ENCODE results near the gene MMP12.
A peak's percentile ranks its signal among the peaks of the same experiment; 100 is the strongest.

The MMP12 gene

DNA sequence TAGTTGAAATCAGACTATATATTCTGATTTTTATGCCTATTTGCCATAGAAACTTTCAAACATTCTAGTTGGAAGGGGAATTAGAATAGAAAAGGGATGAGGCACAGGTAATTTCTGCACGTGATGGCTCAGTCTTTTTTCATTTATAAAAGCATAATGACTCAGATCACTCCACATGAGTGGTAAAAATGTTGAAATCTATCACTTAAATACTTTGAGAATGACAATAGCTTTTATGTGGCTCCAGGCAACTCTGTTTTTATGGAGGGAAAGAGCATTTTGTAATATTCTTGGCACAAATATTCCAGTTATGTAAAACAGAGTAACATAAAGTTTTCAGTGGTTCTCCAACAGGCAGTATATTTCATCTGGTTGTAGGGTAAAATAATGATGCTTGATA, 25.5 kb downstream of the MMP12 start:
- DNase-seq = no peak

DNA sequence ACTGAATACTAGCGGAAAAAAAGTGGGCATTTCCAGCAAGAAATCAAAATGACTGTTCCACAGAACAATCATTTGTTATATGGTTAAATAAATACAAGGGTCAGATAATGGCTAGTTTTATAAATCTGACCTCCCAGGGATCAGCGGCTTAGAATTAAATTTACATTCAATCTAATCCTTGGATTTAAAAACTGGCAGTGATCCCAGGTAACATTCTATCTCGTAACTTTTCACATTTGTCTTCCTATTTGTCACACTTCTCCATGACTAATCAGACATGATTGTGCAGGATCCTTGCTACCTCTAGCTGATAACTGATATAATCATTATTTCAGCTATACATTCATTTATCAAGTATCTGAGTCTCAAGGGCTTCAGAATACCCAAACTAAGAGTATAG, 28.5 kb downstream of the MMP12 start:
- no peak for DNase-seq

DNA sequence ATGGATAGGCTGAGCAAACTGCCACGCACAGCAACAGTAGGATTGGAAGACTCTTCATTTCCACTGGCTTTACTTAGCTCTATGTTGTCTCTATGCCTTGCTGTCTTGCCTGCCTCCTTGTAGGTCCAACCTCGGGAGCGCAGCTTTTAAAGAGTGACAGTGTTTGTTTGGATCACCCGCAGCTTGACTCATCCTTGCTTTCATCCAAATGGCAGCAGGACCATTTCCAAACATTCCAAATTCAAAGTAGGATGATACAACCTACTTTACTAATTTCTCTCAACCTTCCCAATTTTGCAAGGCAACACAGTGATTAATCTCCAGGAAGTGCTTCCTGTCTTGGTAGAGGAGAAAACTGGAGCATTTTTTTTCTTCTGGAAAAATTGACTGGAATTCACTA, 31.3 kb downstream of the MMP12 start, which contains the start of gene MMP3:
Gene MMP3 (minus strand): TSS at position 121 of the 400 bp plus-strand sequence. CDS start 63 bp downstream, at position 58.
- no peak for DNase-seq

DNA sequence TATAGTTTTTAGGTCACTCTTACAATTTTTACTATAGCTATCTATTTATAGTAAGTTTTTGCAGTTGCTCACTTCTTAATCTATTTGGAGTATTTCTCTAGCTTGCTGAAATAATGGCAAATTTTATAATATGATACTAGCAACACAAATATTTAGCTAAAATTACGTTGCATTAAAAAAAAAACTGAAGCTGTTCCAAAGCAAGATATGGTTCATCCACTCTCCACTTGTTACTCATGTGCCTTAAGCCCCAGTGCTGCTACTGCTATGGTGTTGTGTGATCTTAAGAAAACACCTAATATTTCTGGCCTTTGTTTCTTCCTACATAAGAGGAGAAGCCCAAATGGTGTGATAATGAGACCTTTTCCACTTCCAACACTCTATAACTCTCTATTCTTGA, 31.9 kb downstream of the MMP12 start:
- no peak for DNase-seq

DNA sequence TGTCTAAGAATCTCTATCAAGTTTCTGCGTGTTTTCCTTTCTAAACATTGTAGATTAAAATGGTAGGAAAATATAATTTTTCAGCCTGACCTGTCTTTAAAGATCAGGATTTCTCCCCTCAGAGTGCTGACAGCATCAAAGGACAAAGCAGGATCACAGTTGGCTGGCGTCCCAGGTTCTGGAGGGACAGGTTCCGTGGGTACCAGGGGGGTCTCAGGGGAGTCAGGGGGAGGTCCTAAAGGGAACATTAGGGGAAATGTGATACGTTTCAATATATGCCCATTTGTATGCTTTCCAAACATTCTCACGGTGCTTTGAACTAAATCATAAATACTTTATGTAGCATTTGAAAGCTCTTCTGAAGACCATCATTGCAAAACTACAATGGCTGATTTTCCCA, 34.8 kb downstream of the MMP12 start:
- DNase-seq = no peak

DNA sequence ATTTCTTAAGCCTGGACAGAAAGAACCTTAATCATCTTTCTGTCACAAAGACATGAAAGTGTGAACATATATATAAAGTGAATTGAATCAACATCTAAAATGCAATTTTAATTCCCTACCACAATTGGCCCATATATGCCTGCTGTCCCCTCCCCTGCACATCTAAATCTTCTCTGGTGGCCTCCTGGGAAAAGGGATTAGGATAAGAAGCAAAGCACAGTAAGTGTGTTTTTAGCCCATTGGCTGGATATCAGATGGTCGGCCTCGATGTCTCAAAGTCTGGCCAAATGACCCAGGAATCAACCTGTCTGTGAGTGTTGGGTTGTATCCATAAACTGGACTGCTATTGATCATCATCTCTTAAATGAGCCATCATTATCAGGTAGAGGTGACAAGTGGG, 37.1 kb downstream of the MMP12 start:
- DNase-seq = no peak

DNA sequence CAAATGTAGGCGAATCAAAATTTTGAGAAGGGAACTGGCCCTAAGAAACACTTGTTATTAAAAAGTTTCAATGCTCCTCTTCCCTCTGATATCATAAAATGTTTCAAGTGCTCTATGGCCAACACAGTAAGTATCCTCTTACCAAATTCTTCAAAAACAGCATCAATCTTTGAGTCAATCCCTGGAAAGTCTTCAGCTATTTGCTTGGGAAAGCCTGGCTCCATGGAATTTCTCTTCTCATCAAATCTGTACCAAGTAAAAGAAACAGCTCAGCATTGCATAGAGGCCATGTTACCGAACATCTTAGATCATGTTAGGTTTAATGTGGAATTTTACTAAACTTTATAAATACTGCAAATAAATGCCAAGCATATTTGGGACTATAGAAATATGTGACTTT, 37.6 kb downstream of the MMP12 start:
- DNase-seq = no peak

DNA sequence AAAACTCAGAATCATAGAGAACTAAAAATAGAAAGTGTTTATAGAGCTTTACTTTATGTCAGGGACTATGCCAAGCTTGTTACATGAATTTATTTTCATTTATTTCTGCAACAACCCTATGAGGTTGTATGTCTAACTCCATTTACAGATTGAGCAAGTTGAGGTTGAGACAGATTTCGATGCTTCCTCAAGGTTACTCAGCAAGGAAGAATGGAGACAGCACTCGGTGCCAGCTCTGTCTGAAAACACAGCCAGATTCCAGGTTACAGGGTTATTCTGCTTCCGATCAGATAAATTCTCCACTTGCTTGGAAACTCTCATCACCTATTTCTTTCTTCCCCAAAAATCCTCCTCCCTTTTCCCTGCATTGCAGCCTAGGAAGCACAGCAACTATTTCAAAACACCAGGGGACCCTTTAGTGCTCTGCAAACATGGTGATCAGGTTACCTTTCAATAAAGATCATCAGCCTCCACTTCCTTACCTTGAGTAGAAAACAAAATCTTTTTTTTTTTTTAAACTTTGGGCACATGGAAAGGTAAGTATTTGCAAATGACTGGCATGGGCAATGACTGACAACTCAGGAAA, 38.4 kb downstream of the MMP12 start:
- DNase-seq = peak; percentile 34

DNA sequence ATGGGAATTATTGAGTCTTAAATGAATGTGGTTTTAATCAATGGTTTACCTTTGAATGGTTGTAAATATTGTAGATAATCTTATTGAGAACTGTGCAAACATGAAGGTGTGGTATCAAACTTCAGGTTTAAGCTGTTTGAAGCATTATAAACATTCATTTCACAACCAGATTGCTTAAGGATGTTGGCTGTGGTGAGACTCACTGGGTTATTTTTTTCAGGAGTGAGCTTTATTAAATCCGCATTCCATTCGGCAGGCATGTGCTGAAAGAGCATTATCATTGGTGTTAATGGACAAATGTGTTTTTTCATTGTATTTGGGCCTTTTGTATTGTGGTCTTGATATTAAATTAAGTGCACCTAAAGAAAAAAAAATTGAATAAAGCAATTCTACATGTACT, 41.1 kb downstream of the MMP12 start:
- DNase-seq = no peak

DNA sequence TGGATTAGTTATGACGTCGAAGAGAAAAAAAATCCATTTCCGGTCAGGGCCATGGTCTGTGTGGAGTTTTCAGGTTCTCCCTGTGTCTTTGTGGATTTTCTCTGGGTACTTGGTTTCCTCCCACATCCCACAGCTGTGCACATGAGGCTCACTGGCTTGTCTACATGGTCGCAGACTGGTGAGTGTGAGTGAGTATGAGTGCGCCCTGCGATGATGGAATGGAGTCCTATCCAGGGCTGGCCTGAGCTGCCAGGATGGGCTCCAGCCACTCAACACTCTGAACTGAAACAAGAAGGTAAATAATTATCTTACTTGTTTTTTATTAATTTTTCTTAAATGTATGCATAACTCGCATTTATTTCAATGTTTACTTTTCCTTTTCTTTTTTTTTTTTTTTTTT, 42.2 kb downstream of the MMP12 start:
- DNase-seq = no peak

DNA sequence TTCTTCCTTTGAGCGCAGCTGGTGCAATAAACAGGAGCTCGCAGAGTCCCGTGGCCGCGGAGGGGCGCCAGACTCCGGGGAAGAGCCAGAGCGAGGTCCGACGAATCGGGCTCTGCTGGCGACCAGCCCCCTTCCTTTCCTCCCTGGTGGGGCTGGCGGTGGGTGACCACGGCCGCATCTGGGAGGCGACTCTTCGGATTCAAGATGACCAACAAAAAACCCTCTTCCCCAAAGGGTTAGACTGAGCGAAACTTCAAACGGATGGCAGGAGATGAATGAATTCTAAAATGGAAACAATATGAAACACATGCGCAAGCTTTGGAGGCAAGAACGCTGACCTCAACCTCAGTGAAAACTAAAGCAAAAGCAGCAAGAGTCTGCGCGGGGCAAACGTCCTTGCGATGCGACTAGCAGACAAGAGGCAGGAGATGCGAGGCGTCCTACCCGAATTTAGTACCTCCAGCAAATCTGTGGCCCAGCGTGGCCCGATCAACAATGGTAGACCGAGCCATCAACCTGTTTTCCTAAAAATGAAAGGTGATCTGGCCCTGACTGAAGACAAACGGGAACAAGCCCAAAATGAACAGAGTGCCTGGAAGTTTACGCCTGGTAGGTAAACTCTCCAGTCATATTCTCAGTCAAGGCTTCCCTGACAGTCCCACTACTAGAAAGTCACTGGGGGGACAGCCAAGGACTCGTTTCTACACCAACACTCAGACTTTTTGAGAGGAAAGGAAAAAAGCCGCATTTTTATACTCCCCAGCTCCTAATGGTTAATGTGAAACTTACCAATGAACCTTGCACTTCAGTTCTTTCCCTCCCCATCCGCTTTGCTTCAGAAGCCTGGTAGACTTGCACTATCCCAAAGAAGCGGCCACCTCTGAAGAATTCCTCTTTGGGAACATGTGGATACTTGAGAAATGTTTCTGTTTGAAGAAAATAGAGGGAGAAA, 43.0 kb downstream of the MMP12 start:
- DNase-seq = no peak

DNA sequence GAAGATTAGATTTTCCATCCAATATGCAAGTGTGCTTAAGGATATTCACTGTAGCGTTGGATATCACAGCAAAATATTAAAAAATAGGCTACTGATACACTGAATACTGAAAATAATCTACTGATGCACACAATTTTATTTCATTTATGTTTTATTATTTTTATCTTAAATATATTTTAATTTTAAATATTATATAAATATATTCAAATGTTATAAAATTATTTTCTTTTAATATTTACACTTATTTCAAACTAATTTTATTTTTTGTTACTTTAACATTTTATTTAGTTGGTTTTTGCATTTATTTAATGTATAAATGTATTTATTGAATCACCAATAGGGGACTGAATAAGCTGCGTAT, 43.7 kb downstream of the MMP12 start:
- DNase-seq = no peak

DNA sequence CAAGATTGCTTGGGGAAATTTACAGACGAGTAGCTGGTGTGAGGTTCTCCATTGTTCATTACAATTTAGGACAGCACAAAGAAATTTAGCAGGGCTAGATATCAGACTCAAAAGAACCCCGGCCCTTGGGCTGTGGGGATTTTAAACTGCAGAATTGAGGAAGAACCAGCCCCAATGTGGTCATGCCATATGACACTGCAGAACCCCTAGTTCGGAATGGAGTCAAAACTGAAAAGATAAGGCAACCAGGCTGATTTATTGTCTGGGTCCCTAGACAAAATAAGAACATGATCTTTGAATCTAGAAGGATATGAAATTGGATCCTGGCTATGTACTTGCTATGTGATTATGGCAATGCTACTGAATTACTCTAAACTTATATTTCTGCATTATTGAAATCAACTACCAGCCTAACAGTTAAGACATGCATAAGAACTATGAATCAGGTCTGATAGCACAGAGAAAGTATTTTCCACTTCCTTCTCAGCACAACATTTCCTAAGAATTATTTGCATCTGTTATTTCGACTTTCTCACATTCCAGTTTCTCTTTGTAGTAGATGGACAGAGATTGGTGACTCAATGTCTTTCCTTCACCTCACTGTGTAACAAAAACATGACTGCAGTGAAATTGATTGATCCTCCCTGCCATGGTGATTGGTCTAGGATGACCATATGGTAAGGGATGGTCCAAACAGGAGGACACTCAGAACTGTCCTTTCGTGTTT, 44.6 kb downstream of the MMP12 start:
- no peak for DNase-seq

DNA sequence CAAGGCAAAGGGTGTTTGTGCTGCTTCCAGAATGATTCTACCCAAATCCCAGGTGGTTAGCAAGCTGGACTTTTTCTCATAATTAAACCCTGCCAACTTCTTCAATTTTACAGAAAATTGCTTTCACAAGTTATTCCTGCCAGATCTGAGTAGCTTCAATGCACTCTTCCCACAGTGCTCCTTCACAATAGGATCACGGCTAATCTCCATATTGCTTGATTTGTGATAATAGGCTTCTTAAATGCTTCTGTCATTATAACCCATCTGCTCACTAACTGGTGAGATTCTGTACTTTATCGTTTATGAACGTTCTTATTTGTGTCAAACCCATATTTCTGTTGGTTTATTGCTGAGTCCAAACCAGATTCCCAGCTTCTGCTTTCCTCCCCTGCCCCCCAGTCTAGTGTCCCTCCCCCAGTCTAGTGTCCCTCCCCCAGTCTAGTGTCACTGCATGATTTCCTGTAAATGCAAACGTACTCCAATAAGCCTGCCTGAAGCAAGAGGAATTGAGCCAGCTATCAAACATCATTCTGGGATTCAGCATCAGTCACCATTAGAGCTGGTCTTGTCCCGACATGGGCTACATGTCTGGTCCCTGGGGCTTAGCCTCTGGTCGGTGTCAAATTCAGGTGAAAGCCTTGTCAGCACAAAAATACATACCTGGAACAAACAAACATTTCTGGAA, 45.3 kb downstream of the MMP12 start:
- no peak for DNase-seq

DNA sequence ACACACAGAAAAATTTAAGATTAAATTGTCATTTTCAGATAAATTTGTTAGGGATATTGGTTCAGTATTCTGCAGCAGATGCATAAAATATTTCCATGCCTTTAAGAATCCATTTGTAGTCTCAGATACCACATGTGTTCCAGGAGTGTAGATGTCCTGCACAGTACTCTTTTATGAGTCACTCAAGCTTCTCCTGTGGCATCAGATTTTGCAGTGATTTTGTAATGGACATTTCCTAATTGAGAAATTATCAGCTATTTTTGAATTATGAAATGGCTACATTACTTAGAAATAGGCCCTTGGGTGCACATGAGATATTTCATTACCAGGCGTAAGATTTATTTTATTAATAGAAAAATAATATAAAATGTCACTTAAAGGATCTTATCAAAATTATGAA, 50.2 kb downstream of the MMP12 start:
- no peak for DNase-seq

DNA sequence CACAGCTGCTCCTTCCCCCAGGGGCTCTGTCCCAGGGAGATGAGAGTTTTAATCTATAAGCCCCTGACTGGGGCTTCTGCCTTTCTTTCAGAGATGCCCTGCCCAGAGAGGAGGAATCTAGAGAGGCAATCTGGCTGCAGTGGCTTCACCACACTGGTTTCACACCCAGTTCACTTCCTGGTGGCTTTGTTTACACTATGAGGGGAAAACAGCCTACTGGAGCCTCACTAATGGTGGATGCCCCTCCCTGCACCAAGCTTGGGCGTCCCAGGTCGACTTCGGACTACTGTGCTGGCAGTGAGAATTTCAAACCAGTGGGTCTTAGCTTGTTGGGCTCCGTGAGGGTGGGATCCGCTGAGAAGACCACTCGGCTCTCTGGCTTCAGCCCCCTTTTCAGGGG, 55.3 kb downstream of the MMP12 start:
- no peak for DNase-seq

DNA sequence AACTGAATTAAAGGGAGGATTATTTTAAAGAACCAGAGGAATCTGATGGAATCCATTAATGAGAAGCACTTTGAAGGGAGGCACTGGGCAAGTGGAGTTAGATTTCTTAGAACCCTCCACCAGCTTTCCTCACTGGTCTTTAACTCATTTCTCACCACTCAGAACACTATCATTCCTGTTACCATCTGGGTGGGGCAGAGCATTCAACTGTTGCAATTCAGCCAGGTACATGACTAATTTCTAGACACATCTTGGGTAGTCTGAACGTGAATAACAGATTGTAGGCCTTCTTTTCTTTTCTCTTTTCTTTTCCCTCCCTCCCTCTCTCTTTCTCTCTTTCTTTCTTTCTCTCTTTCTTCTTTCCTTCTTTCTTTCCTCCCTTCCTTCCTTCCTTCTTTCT, 61.3 kb downstream of the MMP12 start:
- no peak for DNase-seq

Measured in NCI-H510A treated with DMSO at 0.1 percent for 48 hours (cell line).